A673 (cell line): ENCODE data around the gene DLG3.

ENCODE experiments used
- CTCF ChIP-seq: fragments of 300-800, 200-600 bp; sonication (generic); conservative IDR thresholded peaks from 2 replicates; pipeline ENCODE4 v1.5.1; 2017; ENCODE audit warnings: low read depth, mild to moderate bottlenecking, antibody characterized with exemption, low read length, moderate library complexity, mixed read lengths
- EZH2 ChIP-seq: fragments of 200-600 bp; sonication (generic); IDR thresholded peaks from 2 replicates; pipeline ENCODE4 v1.6.1; 2017; ENCODE audit warnings: borderline replicate concordance, low read depth, mild to moderate bottlenecking, mixed read lengths, antibody characterized with exemption, low read length; ENCODE audit not compliant: poor library complexity, severe bottlenecking

GRCh38 chrX:70500826-70501225 is 56.2 kb downstream of the DLG3 start:
- TF ChIP-seq CTCF (no peak), EZH2 (no peak)
